Measurements from ENCODE around the gene ISM2. TPM values are rescaled to one million over a fixed set of nuclear protein-coding genes. Genes with fewer than 3 reads are reported as not detected.

ISM2 gene
- total and polyA plus RNA-seq, 9 of the 15 experiments (the other 6 are each of a cell fraction or from before 2014, with no cell fraction given), result 0.08 to 0.11 TPM; not detected in 7

DNA sequence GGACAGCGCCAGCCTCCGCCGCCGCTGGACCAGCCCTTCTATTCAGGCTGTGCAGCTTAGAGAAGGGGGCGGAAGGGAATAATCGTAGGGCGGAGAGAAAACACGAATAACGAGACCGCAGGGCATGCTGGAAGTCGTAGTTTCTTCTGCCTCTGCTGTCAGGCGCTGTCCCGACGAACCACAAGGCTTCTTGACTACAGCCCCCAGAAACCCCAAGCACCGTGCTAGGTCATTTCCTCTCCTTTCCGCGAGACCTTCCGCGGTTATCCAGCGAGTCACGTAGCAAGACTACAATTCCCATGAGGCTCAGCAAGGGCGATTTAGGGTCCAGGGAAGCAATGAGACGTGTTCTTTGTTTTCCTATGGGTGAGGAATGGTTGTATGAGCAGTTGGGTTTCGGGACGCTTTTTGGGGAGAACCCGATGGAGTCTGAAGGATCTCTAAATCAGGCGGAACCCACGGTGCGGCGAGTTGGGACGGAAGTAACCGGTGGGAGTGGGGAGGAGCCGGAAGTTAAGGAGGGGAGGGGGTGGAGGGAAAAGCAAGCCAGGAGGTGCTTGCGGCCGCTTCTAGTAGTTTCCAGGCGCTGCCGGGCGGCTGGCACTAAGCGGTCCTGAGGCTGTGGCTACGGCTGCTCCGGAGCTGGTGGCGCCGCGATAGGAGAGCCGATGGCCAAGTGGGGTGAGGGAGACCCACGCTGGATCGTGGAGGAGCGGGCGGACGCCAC, 40.9 kb downstream of the ISM2 start, which contains the start of the genes AHSA1 and VIPAS39 (continued):
- TF ChIP-seq, protein P1, sequence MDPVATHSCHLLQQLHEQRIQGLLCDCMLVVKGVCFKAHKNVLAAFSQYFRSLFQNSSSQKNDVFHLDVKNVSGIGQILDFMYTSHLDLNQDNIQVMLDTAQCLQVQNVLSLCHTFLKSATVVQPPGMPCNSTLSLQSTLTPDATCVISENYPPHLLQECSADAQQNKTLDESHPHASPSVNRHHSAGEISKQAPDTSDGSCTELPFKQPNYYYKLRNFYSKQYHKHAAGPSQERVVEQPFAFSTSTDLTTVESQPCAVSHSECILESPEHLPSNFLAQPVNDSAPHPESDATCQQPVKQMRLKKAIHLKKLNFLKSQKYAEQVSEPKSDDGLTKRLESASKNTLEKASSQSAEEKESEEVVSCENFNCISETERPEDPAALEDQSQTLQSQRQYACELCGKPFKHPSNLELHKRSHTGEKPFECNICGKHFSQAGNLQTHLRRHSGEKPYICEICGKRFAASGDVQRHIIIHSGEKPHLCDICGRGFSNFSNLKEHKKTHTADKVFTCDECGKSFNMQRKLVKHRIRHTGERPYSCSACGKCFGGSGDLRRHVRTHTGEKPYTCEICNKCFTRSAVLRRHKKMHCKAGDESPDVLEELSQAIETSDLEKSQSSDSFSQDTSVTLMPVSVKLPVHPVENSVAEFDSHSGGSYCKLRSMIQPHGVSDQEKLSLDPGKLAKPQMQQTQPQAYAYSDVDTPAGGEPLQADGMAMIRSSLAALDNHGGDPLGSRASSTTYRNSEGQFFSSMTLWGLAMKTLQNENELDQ (CRISPR knock-in tag; IDR thresholded peaks at IDR 0.05; ENCODE audit: borderline replicate concordance), result no peak
- TF ChIP-seq CXXC5 (CRISPR knock-in tag; IDR thresholded peaks at IDR 0.05), result peak; percentile 78
- no peak for TF ChIP-seq ZNF77 (CRISPR knock-in tag; IDR thresholded peaks at IDR 0.05)
- no peak for TF ChIP-seq FOXM1 (IDR thresholded peaks at IDR 0.05; ENCODE audit: low read depth)
- TF ChIP-seq FOXM1 (CRISPR knock-in tag; IDR thresholded peaks at IDR 0.05; ENCODE audit: low read depth), result no peak
- TF ChIP-seq SIN3A (IDR thresholded peaks at IDR 0.05; ENCODE audit: borderline replicate concordance in 2 of 2, control insufficient read depth in 1 of 2, low read depth in 2 of 2, low read length in 2 of 2), result peak in 1 of 2 experiments; percentile 65; a peak in 1 of 4 replicates
- no peak for TF ChIP-seq COPS2 (conservative IDR thresholded peaks at IDR 0.05)
- TF ChIP-seq, protein P2, sequence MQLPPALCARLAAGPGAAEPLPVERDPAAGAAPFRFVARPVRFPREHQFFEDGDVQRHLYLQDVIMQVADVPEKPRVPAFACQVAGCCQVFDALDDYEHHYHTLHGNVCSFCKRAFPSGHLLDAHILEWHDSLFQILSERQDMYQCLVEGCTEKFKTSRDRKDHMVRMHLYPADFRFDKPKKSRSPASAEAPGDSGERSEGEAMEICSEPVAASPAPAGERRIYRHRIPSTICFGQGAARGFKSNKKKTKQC (CRISPR knock-in tag; IDR thresholded peaks at IDR 0.05), result no peak; the same call in 1 of the 2 replicates
- peak; percentile 50; the same call in 1 of the 2 replicates for TF ChIP-seq CBFB (CRISPR knock-in tag; IDR thresholded peaks at IDR 0.05)
- no peak for TF ChIP-seq SMARCB1 (IDR thresholded peaks at IDR 0.05; ENCODE audit: insufficient read length, low read depth)
- peak; percentile 13; the same call in 1 of the 2 replicates for TF ChIP-seq NFE2 (IDR thresholded peaks at IDR 0.05; ENCODE audit: low read depth)
- no peak; the same call in 1 of the 2 replicates for TF ChIP-seq MAFF (IDR thresholded peaks at IDR 0.05; ENCODE audit: low read length)
- TF ChIP-seq ELF1 (tag; IDR thresholded peaks at IDR 0.05), result peak; percentile 82
- TF ChIP-seq, protein P3, sequence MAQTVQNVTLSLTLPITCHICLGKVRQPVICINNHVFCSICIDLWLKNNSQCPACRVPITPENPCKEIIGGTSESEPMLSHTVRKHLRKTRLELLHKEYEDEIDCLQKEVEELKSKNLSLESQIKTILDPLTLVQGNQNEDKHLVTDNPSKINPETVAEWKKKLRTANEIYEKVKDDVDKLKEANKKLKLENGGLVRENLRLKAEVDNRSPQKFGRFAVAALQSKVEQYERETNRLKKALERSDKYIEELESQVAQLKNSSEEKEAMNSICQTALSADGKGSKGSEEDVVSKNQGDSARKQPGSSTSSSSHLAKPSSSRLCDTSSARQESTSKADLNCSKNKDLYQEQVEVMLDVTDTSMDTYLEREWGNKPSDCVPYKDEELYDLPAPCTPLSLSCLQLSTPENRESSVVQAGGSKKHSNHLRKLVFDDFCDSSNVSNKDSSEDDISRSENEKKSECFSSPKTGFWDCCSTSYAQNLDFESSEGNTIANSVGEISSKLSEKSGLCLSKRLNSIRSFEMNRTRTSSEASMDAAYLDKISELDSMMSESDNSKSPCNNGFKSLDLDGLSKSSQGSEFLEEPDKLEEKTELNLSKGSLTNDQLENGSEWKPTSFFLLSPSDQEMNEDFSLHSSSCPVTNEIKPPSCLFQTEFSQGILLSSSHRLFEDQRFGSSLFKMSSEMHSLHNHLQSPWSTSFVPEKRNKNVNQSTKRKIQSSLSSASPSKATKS (CRISPR knock-in tag; IDR thresholded peaks at IDR 0.05), result no peak
- no peak for TF ChIP-seq ILF3 (IDR thresholded peaks at IDR 0.05; ENCODE audit: borderline replicate concordance)
- TF ChIP-seq ZNF146 (CRISPR knock-in tag; IDR thresholded peaks at IDR 0.05; ENCODE audit: unreplicated experiment), result no peak
- TF ChIP-seq KLF16 (IDR thresholded peaks at IDR 0.05), result no peak
- TF ChIP-seq TCF7L2 (IDR thresholded peaks at IDR 0.05; ENCODE audit: low read depth, low read length), result no peak
- no peak for TF ChIP-seq ZNF589 (CRISPR knock-in tag; IDR thresholded peaks at IDR 0.05; ENCODE audit: low read depth)
- peak; percentile 43 for TF ChIP-seq POU5F1 (IDR thresholded peaks at IDR 0.05; ENCODE audit: borderline replicate concordance, low read depth, low read length, partially characterized antibody)
- TF ChIP-seq BRD9 (IDR thresholded peaks at IDR 0.05; ENCODE audit: low read depth, partially characterized antibody), result no peak
- TF ChIP-seq KAT7 (CRISPR knock-in tag; IDR thresholded peaks at IDR 0.05; ENCODE audit: borderline replicate concordance), result no peak
- 0 out of 2 replicates have a peak, but pooled peaks have one; percentile 6 for TF ChIP-seq RB1 (IDR thresholded peaks at IDR 0.05; ENCODE audit: low read depth)
- no peak for TF ChIP-seq ZNF239 (CRISPR knock-in tag; IDR thresholded peaks at IDR 0.05)
- peak; percentile 43 for TF ChIP-seq TAF1 (IDR thresholded peaks at IDR 0.05; ENCODE audit: control insufficient read depth, extremely low read depth, insufficient read depth, low read length, severe bottlenecking)
